AG04449 (cell line): Measurements from ENCODE around the gene BLOC1S4.

Source experiments
- CTCF ChIA-PET: fragments of 350-600 bp; formaldehyde crosslinking; extraction: SDS; loops from one replicate; lab custom pipeline; 2021; ENCODE audit warnings: antibody characterized with exemption; lab: Yijun Ruan, JAX
- POLR2A ChIA-PET: fragments of 400-600, 350-600 bp; formaldehyde crosslinking; extraction: SDS; loops from one replicate; lab custom pipeline; 2020; ENCODE audit warnings: antibody characterized with exemption, inconsistent platforms; lab: Yijun Ruan, JAX
- DNase-seq: peaks from one replicate; pipeline ENCODE4 v3.0.0-alpha.2; 2010; ENCODE audit warnings: low read depth, low spot score
- H3K4me3 ChIP-seq: 2 replicates; pipeline ENCODE4 v1.5.1; 2011; ENCODE audit warnings: low read depth, mild to moderate bottlenecking, control low read depth, low read length
- CTCF ChIP-seq: IDR thresholded peaks from one replicate; pipeline ENCODE4 v1.5.1; 2011; ENCODE audit warnings: mild to moderate bottlenecking, moderate library complexity, low read length, control low read depth, inconsistent platforms; ENCODE audit not compliant: insufficient read depth; ENCODE audit errors: missing control alignments

BLOC1S4 gene

DNA sequence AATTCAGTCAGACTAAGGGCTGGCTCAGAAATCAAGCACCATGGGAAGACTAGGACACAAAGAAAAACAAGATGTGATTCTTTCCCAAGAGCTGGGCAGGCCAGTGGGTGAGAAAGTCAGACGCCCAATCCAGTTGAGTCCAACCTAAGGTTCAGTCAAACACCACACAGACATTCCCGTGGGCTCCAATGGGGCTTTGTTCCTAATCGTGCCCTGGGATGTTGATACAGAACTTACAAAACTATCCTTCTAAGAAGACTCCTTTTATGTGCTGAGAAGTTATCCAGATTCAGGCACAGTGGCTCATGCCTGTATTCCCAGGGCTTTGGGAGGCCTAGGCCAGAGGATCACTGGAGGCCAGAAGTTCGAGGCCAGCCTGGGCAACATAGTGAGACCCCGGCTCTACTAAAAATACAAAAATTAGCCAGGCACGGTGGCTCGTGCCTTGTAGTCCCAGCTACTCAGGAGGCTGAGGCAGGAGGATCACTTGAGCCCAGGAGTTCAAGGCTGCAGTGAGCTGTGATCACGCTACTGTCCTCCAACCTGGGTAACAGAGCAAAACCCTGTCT, 3.7 kb downstream of the BLOC1S4 start:
- no peak overlapping the region for H3K4me3 ChIP-seq
- ChIA-PET POLR2A (interaction anchor here (1.0 kb wide), 1 partner anchor 347 kb away, joined by 3 read pairs; no protein-coding TSS in a partner anchor), CTCF (interaction anchor here (1.0 to 10.8 kb wide), 24 partner anchors 8 to 363 kb away, joined by 3 to 308 read pairs (median 6); partner anchors contain the start of genes GRPEL1, TADA2B and TBC1D14)
- DNase-seq, result no peak
- no peak for TF ChIP-seq CTCF

- ChIA-PET CTCF (interaction anchor here (0.6 to 10.8 kb wide), 33 partner anchors 8 to 410 kb away, joined by 3 to 308 read pairs (median 5); partner anchors contain the start of genes GRPEL1, MRFAP1L1, TADA2B and TBC1D14), POLR2A (interaction anchor here (1.0 kb wide), 1 partner anchor 347 kb away, joined by 3 read pairs; no protein-coding TSS in a partner anchor)
- peak; percentile 98 for TF ChIP-seq CTCF
- no peak for DNase-seq
- H3K4me3 ChIP-seq, result no peak overlapping the region
Measured at GRCh38 chr4:6720202-6720699, 4.3 kb downstream of the BLOC1S4 start.

DNA sequence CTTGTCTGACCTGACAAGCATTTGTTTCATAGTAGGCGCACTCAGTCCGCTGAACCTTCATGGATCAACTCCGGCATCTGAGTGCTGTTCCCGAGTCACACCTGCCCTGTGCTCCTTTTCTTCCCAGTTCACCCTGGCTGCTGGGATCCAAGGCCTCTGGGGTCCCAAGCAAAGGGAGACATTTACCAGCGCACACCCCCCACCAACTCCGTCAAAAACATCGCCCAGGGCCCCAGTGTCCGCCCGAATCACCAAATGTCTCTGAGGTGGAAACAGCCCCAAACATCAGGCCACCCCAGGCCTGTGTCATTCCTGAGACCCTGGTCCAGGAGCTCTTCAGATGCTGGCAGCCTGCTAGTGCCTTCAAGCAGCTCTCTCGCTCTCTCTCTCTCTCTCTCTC, 5.1 kb downstream of the BLOC1S4 start:
- ChIA-PET CTCF (interaction anchor here (0.8 to 10.8 kb wide), 12 partner anchors 9 to 362 kb away, joined by 3 to 308 read pairs (median 6); partner anchors contain the start of genes GRPEL1 and TBC1D14), POLR2A (no interaction called here)
- TF ChIP-seq CTCF, result no peak
- no peak overlapping the region for H3K4me3 ChIP-seq
- DNase-seq, result no peak

DNA sequence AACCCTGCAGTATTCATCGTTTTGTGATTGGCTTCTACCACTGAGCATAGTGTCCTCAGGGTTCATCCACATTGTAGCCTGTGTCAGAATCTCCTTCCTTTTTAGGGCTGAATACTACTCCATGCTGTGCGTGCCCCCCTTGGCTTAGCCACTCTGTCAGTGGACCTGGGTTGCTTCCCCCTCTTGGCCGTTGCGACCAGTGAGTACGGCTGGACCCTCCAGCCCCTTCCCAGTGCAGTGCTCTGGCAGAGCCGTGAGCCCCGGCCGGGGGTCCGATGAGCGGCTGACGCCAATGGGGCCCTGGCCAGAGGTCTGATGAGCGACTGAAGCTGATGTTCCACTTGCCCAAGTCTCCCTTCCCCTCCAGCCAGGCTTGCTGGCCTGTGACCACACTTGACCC, 6.9 kb downstream of the BLOC1S4 start:
- no peak for TF ChIP-seq CTCF
- POLR2A ChIA-PET, result no interaction called here
- H3K4me3 ChIP-seq, result no peak overlapping the region
- no peak for DNase-seq
- CTCF ChIA-PET, result interaction anchor here (8.0 to 10.8 kb wide), 2 partner anchors 152 to 348 kb away, joined by 119 to 308 read pairs; partner anchors contain the start of gene GRPEL1

DNA sequence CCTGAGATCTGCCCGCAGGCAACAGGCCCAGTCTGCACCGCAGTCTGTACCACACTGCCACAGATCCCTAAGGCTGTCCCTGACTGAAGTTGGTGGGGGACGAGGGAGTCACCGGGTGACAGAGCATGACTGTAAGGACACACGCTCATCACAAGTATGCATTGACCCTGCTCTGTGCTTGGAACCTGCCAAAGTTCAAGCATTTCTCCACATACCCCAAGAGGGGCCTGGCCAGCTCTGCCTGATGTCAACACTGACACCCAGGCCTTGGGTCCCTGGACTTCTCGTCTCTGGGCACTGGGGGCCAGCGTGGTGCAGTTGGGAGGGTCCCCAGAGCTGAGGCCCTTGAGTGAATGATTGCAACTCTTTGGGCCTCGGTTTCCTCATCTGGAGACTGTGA, 7.9 kb downstream of the BLOC1S4 start:
- H3K4me3 ChIP-seq, result no peak overlapping the region
- no peak for TF ChIP-seq CTCF
- no peak for DNase-seq
- ChIA-PET CTCF (interaction anchor here (10.8 kb wide), 1 partner anchor 151 kb away, joined by 308 read pairs; no protein-coding TSS in a partner anchor), POLR2A (no interaction called here)
